ENCODE data around the gene STEAP1B. TPM values are rescaled to one million over a fixed set of nuclear protein-coding genes. Genes with fewer than 3 reads are reported as not detected.
"Not testable (repeated sequence)": the region's sequence is repeated elsewhere in the genome, so short reads cannot be mapped to it uniquely, and the experiment has no call there.

STEAP1B gene
- 2.8 TPM for polyA plus RNA-seq (2013, experiment 1 of 2)
- 2.7 TPM for polyA plus RNA-seq (2013, experiment 2 of 2)

DNA sequence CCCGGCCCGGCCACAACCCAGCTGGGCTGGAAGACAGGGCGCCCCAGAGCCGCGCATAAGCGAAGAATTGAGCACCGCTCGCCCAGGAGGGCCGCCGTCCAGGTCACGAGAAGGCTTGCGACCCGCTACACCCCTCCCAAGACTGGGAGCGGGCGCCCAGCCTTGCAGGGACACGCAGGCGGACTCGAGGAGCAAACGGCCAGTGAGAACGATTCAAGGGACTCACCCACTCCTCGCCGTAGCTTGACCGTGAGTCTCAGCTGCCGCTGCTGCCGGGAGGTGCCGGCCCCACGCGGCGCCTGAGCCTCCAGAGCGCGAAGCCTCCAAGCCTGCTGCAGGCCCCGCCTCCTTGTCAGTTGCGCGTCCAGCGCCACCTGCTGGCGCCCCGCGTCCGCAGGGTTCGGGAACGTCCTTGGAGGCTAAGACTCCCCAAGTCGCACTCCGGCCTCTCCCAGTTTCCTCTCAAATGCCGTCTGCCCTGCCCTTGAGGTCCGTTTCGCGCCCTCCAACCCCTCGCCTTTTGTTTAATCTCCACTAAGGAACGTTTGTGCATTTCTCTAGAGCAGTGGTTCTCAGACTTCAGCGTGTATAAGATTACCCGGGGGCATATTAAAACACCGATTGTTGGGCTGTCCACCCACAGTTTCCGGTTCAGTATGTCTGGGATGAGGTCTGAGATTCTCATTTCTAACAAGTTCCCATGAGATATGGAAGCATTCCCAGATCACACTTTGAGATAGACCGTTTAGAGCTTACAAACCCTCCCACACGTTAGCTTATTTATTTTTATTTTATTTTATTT is at the start of gene STEAP1B:
Gene STEAP1B, minus strand, starts transcription at position 301 of the 802 bp plus-strand sequence. CDS start 5,333 bp downstream, outside the sequence.
- H3K4me1 ChIP-seq (ENCODE audit: control insufficient read depth, insufficient read depth, low read length, poor library complexity, severe bottlenecking); H3K36me3 ChIP-seq (ENCODE audit: control insufficient read depth, insufficient read depth, low read length); H3K9me3 ChIP-seq (ENCODE audit: control insufficient read depth, low read length); H3K4me3 ChIP-seq (ENCODE audit: extremely low read depth, insufficient read depth, low read length, poor library complexity, severe bottlenecking); H3K27ac ChIP-seq (ENCODE audit: low read depth, low read length, severe bottlenecking): not testable (repeated sequence)
- WGBS, 2 experiments (ENCODE audit: insufficient coverage in 2 of 2), result 80 to 89% methylated on average over 41 to 43 of the region's 55 CpGs

DNA sequence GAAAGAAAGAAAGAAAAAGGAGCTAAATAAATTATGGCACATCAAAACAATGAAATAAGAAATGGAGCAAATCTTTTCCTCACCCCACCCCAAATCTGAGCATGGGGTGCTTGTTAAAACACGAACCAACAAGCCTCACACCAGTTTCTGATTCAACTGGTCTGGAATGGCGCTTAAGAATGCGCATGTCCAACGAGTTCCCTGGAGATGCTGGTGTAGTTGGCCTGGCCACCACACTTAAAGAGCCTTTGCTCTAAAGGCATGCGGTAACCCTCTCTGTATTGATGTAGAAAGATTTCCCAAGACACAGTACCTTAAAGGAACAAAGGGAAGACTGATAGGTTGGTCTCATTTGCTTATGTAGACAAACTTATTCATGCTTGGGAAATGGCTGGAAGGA is 49.1 kb upstream of the STEAP1B start:
- no peaks in the 10 kb centered on the region for H3K36me3 ChIP-seq (ENCODE audit: control insufficient read depth, insufficient read depth, low read length)
- H3K9me3 ChIP-seq (ENCODE audit: control insufficient read depth, low read length), result no peaks in the 10 kb centered on the region
- 51 to 73% methylated on average over 4 to 5 of the region's 5 CpGs for WGBS, 2 experiments (ENCODE audit: insufficient coverage in 2 of 2)
- H3K4me1 ChIP-seq (ENCODE audit: control insufficient read depth, insufficient read depth, low read length, poor library complexity, severe bottlenecking), result peaks cover 3% of the 10 kb centered on the region
- H3K27ac ChIP-seq (ENCODE audit: low read depth, low read length, severe bottlenecking), result no peak overlapping the region
- H3K4me3 ChIP-seq (ENCODE audit: extremely low read depth, insufficient read depth, low read length, poor library complexity, severe bottlenecking), result peak overlapping the region; percentile 40

DNA sequence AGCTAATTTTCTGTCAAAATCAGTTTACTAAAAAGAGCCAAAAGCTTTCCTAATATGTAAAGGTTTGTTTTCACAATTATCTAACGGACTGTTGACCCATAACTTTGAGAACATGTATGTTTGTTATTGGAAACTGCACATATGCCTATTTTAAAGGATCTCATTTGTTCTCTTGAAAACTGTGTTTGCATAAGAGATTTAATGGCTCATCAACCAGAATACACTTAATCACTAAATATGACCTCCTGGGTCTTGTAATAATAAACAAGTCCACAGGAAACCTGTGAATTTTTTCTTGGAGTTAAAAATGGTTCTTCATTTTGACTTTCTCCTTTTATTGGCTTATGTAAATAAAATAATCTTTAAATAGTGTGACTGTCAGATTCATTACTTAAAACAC is 48.3 kb upstream of the STEAP1B start:
- WGBS, 2 experiments (ENCODE audit: insufficient coverage in 2 of 2), result no CpG with 5 or more reads among the region's 1 CpG
- Histone ChIP-seq H3K36me3 (ENCODE audit: control insufficient read depth, insufficient read depth, low read length) (no peaks in the 10 kb centered on the region), H3K27ac (ENCODE audit: low read depth, low read length, severe bottlenecking) (no peak overlapping the region), H3K4me1 (ENCODE audit: control insufficient read depth, insufficient read depth, low read length, poor library complexity, severe bottlenecking) (peaks cover 3% of the 10 kb centered on the region), H3K9me3 (ENCODE audit: control insufficient read depth, low read length) (no peaks in the 10 kb centered on the region), H3K4me3 (ENCODE audit: extremely low read depth, insufficient read depth, low read length, poor library complexity, severe bottlenecking) (no peak overlapping the region)

DNA sequence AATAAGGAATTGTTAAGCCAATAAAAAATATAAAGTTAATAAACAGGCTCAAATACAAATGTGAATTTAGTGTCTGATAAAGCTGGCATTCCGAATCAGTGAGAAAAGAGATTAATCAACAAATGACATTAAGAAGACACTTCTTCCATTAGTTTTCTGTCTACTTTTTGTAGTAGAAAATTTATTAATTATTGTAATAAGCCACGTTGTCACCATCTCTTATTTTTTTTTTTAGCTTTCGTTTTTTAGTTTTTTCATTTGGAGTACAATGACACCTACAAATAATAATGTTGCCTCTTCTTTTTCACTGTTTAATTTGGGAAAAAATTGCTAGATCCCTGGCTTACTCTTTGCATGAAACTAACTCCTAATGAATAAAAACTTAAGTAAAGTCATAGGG is 46.8 kb upstream of the STEAP1B start:
- no CpG with 5 or more reads among the region's 3 CpGs for WGBS, 2 experiments (ENCODE audit: insufficient coverage in 2 of 2)
- H3K27ac ChIP-seq (ENCODE audit: low read depth, low read length, severe bottlenecking), result no peak overlapping the region
- no peaks in the 10 kb centered on the region for H3K36me3 ChIP-seq (ENCODE audit: control insufficient read depth, insufficient read depth, low read length)
- H3K4me1 ChIP-seq (ENCODE audit: control insufficient read depth, insufficient read depth, low read length, poor library complexity, severe bottlenecking), result peaks cover 3% of the 10 kb centered on the region
- H3K9me3 ChIP-seq (ENCODE audit: control insufficient read depth, low read length), result no peaks in the 10 kb centered on the region
- no peak overlapping the region for H3K4me3 ChIP-seq (ENCODE audit: extremely low read depth, insufficient read depth, low read length, poor library complexity, severe bottlenecking)

DNA sequence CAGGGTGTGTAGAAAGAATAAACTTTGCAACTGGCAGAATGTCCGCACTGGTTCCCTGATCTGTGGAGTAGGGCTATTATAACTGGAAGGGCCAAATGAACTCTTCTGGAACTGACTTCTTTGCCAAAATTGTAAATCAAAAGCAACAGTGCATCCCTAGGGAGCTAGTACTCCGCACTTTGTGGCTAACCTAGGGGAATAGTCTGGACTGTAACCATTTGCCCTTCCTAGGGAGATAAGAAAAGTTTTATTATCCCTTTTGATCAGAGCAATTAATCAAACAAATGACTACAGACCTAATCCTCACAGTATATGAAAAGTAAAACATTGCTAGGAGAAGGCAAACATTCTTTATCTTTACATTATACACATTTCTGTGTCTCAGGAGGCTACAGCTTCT is 45.5 kb upstream of the STEAP1B start:
- Histone ChIP-seq H3K4me1 (ENCODE audit: control insufficient read depth, insufficient read depth, low read length, poor library complexity, severe bottlenecking) (peaks cover 3% of the 10 kb centered on the region), H3K4me3 (ENCODE audit: extremely low read depth, insufficient read depth, low read length, poor library complexity, severe bottlenecking) (no peak overlapping the region), H3K36me3 (ENCODE audit: control insufficient read depth, insufficient read depth, low read length) (no peaks in the 10 kb centered on the region), H3K27ac (ENCODE audit: low read depth, low read length, severe bottlenecking) (no peak overlapping the region), H3K9me3 (ENCODE audit: control insufficient read depth, low read length) (no peaks in the 10 kb centered on the region)
- WGBS, 2 experiments (ENCODE audit: insufficient coverage in 2 of 2), result 80 to 94% methylated on average over 1 to 2 of the region's 2 CpGs

DNA sequence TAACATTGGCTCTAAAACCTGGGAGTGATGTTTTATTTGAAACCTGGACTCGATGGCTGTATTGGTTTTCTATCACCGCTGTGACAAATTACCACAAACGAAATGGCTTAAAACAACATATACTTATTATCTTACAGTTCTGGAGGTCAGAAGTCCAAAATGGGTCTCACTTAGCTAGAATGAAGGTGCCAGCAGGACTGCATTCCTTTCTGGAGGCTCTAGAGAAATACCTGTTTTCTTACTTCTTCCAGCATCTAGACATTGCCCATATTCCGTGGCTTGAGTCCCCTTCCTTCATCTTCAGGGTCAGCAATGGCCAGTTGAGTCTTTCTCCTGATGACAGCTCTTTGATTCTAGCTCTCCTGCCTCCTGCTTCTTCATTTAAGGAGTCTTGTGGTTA is 44.3 kb upstream of the STEAP1B start:
- Histone ChIP-seq H3K36me3 (ENCODE audit: control insufficient read depth, insufficient read depth, low read length) (no peaks in the 10 kb centered on the region), H3K27ac (ENCODE audit: low read depth, low read length, severe bottlenecking) (no peak overlapping the region), H3K4me1 (ENCODE audit: control insufficient read depth, insufficient read depth, low read length, poor library complexity, severe bottlenecking) (no peaks in the 10 kb centered on the region), H3K4me3 (ENCODE audit: extremely low read depth, insufficient read depth, low read length, poor library complexity, severe bottlenecking) (no peak overlapping the region), H3K9me3 (ENCODE audit: control insufficient read depth, low read length) (no peaks in the 10 kb centered on the region)
- 100% methylated on average over 1 to 2 of the region's 4 CpGs for WGBS, 2 experiments (ENCODE audit: insufficient coverage in 2 of 2)

DNA sequence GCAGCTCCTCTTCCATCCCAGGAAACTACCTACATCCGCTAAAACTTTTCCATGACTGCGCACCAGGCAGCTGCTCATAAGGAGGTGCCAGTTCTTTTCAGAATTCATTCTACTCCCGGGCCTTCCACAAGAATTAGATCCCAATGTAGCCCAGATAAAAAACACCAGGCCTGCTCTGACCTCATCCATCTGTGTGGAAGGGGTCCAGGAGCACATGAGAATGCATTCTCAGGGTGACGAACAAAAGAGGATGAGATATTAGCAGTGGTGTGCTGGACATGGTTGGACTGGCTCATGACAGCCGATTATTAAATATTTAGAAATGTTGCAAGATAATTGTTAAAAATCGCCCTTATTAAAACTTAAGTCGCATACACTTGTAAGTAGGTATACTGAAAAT is 43.2 kb upstream of the STEAP1B start:
- Histone ChIP-seq H3K4me3 (ENCODE audit: extremely low read depth, insufficient read depth, low read length, poor library complexity, severe bottlenecking) (no peak overlapping the region), H3K27ac (ENCODE audit: low read depth, low read length, severe bottlenecking) (no peak overlapping the region), H3K36me3 (ENCODE audit: control insufficient read depth, insufficient read depth, low read length) (no peaks in the 10 kb centered on the region), H3K9me3 (ENCODE audit: control insufficient read depth, low read length) (no peaks in the 10 kb centered on the region), H3K4me1 (ENCODE audit: control insufficient read depth, insufficient read depth, low read length, poor library complexity, severe bottlenecking) (no peaks in the 10 kb centered on the region)
- WGBS, 2 experiments (ENCODE audit: insufficient coverage in 2 of 2), result 93 to 100% methylated on average over 3 to 4 of the region's 7 CpGs

DNA sequence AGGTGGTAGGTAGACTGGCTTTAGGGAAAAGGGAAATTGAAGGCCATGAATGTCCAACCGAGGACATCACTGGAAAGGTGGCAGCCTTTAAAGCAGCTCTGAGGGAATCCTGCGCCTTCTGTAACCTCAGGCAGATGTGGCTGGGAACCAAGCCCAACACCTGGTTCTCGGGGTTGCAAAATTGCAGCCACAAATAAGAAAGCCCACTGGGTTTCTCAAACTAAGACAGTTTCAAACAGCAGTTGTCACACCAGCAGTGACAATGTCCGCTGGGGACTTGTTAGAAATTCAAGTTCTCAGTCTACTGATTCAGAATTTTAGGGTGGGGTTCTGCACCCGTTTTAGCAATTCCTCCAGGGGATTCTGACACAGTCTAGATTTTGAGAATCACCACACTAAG is 42.7 kb upstream of the STEAP1B start:
- Histone ChIP-seq H3K27ac (ENCODE audit: low read depth, low read length, severe bottlenecking) (no peak overlapping the region), H3K4me1 (ENCODE audit: control insufficient read depth, insufficient read depth, low read length, poor library complexity, severe bottlenecking) (no peaks in the 10 kb centered on the region), H3K9me3 (ENCODE audit: control insufficient read depth, low read length) (no peaks in the 10 kb centered on the region), H3K36me3 (ENCODE audit: control insufficient read depth, insufficient read depth, low read length) (no peaks in the 10 kb centered on the region), H3K4me3 (ENCODE audit: extremely low read depth, insufficient read depth, low read length, poor library complexity, severe bottlenecking) (no peak overlapping the region)
- WGBS, 2 experiments (ENCODE audit: insufficient coverage in 2 of 2), result 92 to 100% methylated on average over 2 to 5 of the region's 5 CpGs

DNA sequence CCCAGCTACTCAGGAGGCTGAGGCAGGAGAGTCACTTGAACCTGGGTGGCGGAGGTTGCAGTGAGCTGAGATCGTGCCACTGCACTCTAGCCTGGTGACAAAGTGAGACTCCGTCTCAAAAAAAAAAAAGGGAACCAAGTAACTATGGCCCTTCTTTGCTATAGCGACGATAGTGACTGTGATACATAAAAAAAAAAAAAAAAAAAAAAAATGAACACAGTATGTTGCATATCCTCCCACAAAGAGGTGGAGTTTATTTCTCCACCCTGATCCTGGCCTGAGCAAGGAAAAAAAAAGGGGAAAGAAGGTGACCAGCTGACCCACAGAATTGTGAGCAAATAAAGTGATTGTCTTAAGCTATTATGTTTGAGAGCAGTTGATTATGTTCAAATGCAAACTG is 42.3 kb upstream of the STEAP1B start:
- Histone ChIP-seq H3K4me3 (ENCODE audit: extremely low read depth, insufficient read depth, low read length, poor library complexity, severe bottlenecking) (no peak overlapping the region), H3K9me3 (ENCODE audit: control insufficient read depth, low read length) (no peaks in the 10 kb centered on the region), H3K36me3 (ENCODE audit: control insufficient read depth, insufficient read depth, low read length) (no peaks in the 10 kb centered on the region), H3K27ac (ENCODE audit: low read depth, low read length, severe bottlenecking) (no peak overlapping the region), H3K4me1 (ENCODE audit: control insufficient read depth, insufficient read depth, low read length, poor library complexity, severe bottlenecking) (no peaks in the 10 kb centered on the region)
- WGBS, 2 experiments (ENCODE audit: insufficient coverage in 2 of 2), result 94 to 100% methylated on average over 3 of the region's 5 CpGs

DNA sequence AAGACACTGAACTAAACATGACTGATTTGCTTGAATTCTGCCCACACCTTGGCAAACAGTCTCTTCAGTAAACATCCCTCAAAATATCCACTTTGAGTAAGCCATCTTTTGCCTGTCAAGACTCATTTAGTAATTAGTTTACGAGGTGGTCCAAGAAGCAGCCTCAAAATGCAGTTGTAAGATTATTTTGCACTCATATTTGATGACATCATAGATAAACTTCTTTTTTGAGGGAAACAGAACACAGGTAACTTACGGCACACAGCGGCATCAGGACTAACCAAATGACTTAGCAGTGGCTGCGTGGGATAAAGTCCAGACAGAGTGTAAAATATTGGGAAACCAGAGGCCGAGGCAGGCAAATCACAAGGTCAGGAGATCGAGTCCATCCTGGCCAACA is 41.8 kb upstream of the STEAP1B start:
- H3K27ac ChIP-seq (ENCODE audit: low read depth, low read length, severe bottlenecking), result no peak overlapping the region
- WGBS, 2 experiments (ENCODE audit: insufficient coverage in 2 of 2), result 87% methylated on average over 4 of the region's 6 CpGs; no CpG with 5 or more reads in 1 of the 2 experiments
- H3K4me1 ChIP-seq (ENCODE audit: control insufficient read depth, insufficient read depth, low read length, poor library complexity, severe bottlenecking), result no peaks in the 10 kb centered on the region
- H3K4me3 ChIP-seq (ENCODE audit: extremely low read depth, insufficient read depth, low read length, poor library complexity, severe bottlenecking), result no peak overlapping the region
- no peaks in the 10 kb centered on the region for H3K9me3 ChIP-seq (ENCODE audit: control insufficient read depth, low read length)
- no peaks in the 10 kb centered on the region for H3K36me3 ChIP-seq (ENCODE audit: control insufficient read depth, insufficient read depth, low read length)

DNA sequence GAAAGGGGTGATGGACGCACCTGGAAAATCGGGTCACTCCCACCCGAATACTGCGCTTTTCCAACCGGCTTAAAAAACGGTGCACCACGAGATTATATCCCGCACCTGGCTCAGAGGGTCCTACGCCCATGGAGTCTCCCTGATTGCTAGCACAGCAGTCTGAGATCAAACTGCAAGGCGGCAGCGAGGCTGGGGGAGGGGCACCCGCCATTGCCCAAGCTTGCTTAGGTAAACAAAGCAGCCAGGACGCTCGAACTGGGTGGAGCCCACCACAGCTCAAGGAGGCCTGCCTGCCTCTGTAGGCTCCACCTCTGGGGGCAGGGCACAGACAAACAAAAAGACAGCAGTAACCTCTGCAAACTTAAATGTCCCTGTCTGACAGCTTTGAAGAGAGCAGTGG is 28.5 kb upstream of the STEAP1B start:
- H3K4me3 ChIP-seq (ENCODE audit: extremely low read depth, insufficient read depth, low read length, poor library complexity, severe bottlenecking); H3K36me3 ChIP-seq (ENCODE audit: control insufficient read depth, insufficient read depth, low read length): not testable (repeated sequence)
- WGBS, 2 experiments (ENCODE audit: insufficient coverage in 2 of 2), result no CpG with 5 or more reads among the region's 14 CpGs

More for the DNA sequence above, 28.5 kb upstream of the STEAP1B start:
- not testable (repeated sequence) for H3K9me3 ChIP-seq (ENCODE audit: control insufficient read depth, low read length); H3K4me1 ChIP-seq (ENCODE audit: control insufficient read depth, insufficient read depth, low read length, poor library complexity, severe bottlenecking); H3K27ac ChIP-seq (ENCODE audit: low read depth, low read length, severe bottlenecking)

Data from mesodermal cell (in vitro differentiated cells).